GM23338 (cell line): ENCODE data around the gene LUZP2. TPM values are rescaled to one million over a fixed set of nuclear protein-coding genes. Genes with fewer than 3 reads are reported as not detected.

Source experiments
- ATAC-seq: fragments of 200-7000 bp; cut with Tn5 transposase; 3 replicates; pipeline ENCODE4 v1.9.1; 2020
- DNase-seq: peaks from one replicate; pipeline ENCODE4 v3.0.0-alpha.2; 2015; ENCODE audit warnings: low spot score
- H2AFZ ChIP-seq: fragments of 200-600 bp; sonication (generic); 2 replicates; pipeline ENCODE4 v1.8.0; 2016; ENCODE audit warnings: antibody characterized with exemption, mild to moderate bottlenecking, moderate library complexity
- H3F3A ChIP-seq: fragments of 200-600 bp; sonication (generic); replicated peaks from 2 replicates; pipeline ENCODE4 v1.8.0; 2017; ENCODE audit warnings: antibody characterized with exemption, mixed run types, low read depth
- H3K27ac ChIP-seq: fragments of 200-600 bp; sonication (generic); 2 replicates; pipeline ENCODE4 v1.6.1; 2016; ENCODE audit warnings: low read depth
- H3K27me3 ChIP-seq: fragments of 200-600 bp; sonication (generic); 2 replicates; pipeline ENCODE4 v1.8.0; 2016; ENCODE audit warnings: mild to moderate bottlenecking, mixed run types, moderate library complexity; ENCODE audit not compliant: insufficient read depth
- H3K36me3 ChIP-seq: fragments of 200-600 bp; sonication (generic); 2 replicates; pipeline ENCODE4 v1.8.0; 2016; ENCODE audit warnings: mild to moderate bottlenecking; ENCODE audit not compliant: insufficient read depth
- H3K4me1 ChIP-seq: fragments of 200-600 bp; sonication (generic); 2 replicates; pipeline ENCODE4 v1.8.0; 2016; ENCODE audit warnings: mild to moderate bottlenecking, moderate library complexity; ENCODE audit not compliant: insufficient read depth
- H3K4me2 ChIP-seq: fragments of 200-600 bp; sonication (generic); 2 replicates; pipeline ENCODE4 v1.7.1; 2017; ENCODE audit warnings: mixed run types
- H3K4me3 ChIP-seq: fragments of 200-600 bp; sonication (generic); 2 replicates; pipeline ENCODE4 v1.6.1; 2016; ENCODE audit warnings: mixed run types
- H3K79me2 ChIP-seq: fragments of 200-600 bp; sonication (generic); replicated peaks from 2 replicates; pipeline ENCODE4 v1.8.0; 2017; ENCODE audit warnings: mild to moderate bottlenecking; ENCODE audit not compliant: insufficient read depth
- H3K9me2 ChIP-seq: fragments of 200-600 bp; sonication (generic); 2 replicates; pipeline ENCODE4 v1.8.0; 2017; ENCODE audit not compliant: insufficient read depth
- H4K20me1 ChIP-seq: fragments of 200-600 bp; sonication (generic); replicated peaks from 2 replicates; pipeline ENCODE4 v1.8.0; 2017; ENCODE audit warnings: mild to moderate bottlenecking; ENCODE audit not compliant: insufficient read depth
- H3K27ac Mint-ChIP-seq: 2 replicates; pipeline ENCODE4 v1.8.0; 2020; ENCODE audit warnings: inconsistent platforms, mild to moderate bottlenecking, moderate library complexity, mixed read lengths
- H3K27me3 Mint-ChIP-seq: 3 replicates; pipeline ENCODE4 v1.8.0; 2022; ENCODE audit warnings: low read depth, mild to moderate bottlenecking, moderate library complexity, mixed read lengths, inconsistent platforms; ENCODE audit not compliant: insufficient read depth, poor library complexity
- H3K36me3 Mint-ChIP-seq: 3 replicates; pipeline ENCODE4 v1.8.0; 2021; ENCODE audit warnings: low read depth, mild to moderate bottlenecking, inconsistent platforms, moderate library complexity, mixed read lengths
- H3K4me1 Mint-ChIP-seq: 3 replicates; pipeline ENCODE4 v1.8.0; 2020; ENCODE audit warnings: mild to moderate bottlenecking, inconsistent platforms, mixed read lengths
- H3K4me3 Mint-ChIP-seq: 3 replicates; pipeline ENCODE4 v1.8.0; 2021; ENCODE audit warnings: moderate library complexity, mild to moderate bottlenecking, inconsistent platforms, mixed read lengths
- H3K9me3 Mint-ChIP-seq: 3 replicates; pipeline ENCODE4 v1.8.0; 2020; ENCODE audit warnings: moderate library complexity, mild to moderate bottlenecking, inconsistent platforms, mixed read lengths
- CREB1 ChIP-seq: fragments of 250-450 bp; sonication (Bioruptor Pico); IDR thresholded peaks from 2 replicates; pipeline ENCODE4 v1.5.0; 2020; ENCODE audit warnings: low read depth, mild to moderate bottlenecking, moderate library complexity
- CTCF ChIP-seq, 2 experiments: fragments of 200-600 bp in 1 of 2; sonication (generic) in 1 of 2; conservative IDR thresholded peaks; 2 replicates each; pipeline versions ENCODE4 v1.5.1 to v1.6.1; 2016 to 2017; ENCODE audit warnings: antibody characterized with exemption in 2 of 2, low read depth in 2 of 2, mild to moderate bottlenecking in 2 of 2, moderate library complexity in 1 of 2
- ETS1 ChIP-seq: IDR thresholded peaks from 2 replicates; pipeline ENCODE4 v1.6.1; 2016; ENCODE audit warnings: antibody characterized with exemption
- EZH2 ChIP-seq: fragments of 200-600 bp; sonication (generic); IDR thresholded peaks from one replicate; pipeline ENCODE4 v1.8.0; 2017; ENCODE audit warnings: antibody characterized with exemption, mild to moderate bottlenecking, low read depth; ENCODE audit not compliant: unreplicated experiment
- EZH2phosphoT487 ChIP-seq: fragments of 200-600 bp; sonication (generic); IDR thresholded peaks from one replicate; pipeline ENCODE4 v1.8.1; 2018; ENCODE audit warnings: antibody characterized with exemption; ENCODE audit not compliant: unreplicated experiment
- JUNB ChIP-seq: IDR thresholded peaks from one replicate; pipeline ENCODE4 v1.6.1; 2016; ENCODE audit warnings: antibody characterized with exemption; ENCODE audit not compliant: unreplicated experiment
- NANOG ChIP-seq: IDR thresholded peaks from 2 replicates; pipeline ENCODE4 v1.6.1; 2016; ENCODE audit warnings: antibody characterized with exemption, borderline replicate concordance
- POLR2AphosphoS5 ChIP-seq: IDR thresholded peaks from 2 replicates; pipeline ENCODE4 v1.6.1; 2016; ENCODE audit warnings: antibody characterized with exemption, low read depth
- REST ChIP-seq: IDR thresholded peaks from one replicate; pipeline ENCODE4 v1.6.1; 2018; ENCODE audit warnings: antibody characterized with exemption; ENCODE audit not compliant: unreplicated experiment
- STAT1 ChIP-seq: IDR thresholded peaks from one replicate; pipeline ENCODE4 v1.6.1; 2016; ENCODE audit warnings: antibody characterized with exemption; ENCODE audit not compliant: unreplicated experiment
- ZNF114 ChIP-seq: fragments of 250-450 bp; sonication (Bioruptor Pico); IDR thresholded peaks from 2 replicates; pipeline ENCODE4 v1.5.0; 2020; ENCODE audit warnings: mild to moderate bottlenecking, moderate library complexity
- ZNF331 ChIP-seq: fragments of 250-450 bp; sonication (Bioruptor Pico); IDR thresholded peaks from 2 replicates; pipeline ENCODE4 v1.5.0; 2020; ENCODE audit warnings: low read depth, mild to moderate bottlenecking, moderate library complexity
- ZNF462 ChIP-seq: fragments of 250-450 bp; sonication (Bioruptor Pico); IDR thresholded peaks from 2 replicates; pipeline ENCODE4 v1.5.0; 2020; ENCODE audit warnings: mild to moderate bottlenecking, moderate library complexity
- polyA plus RNA-seq: library from polyadenylated mRNA; unstranded; fragments of >200 nt; fragmentation: Nextera tagmentation; extraction: Ambion mirVana; gene quantifications from 2 replicates; pipeline ENCODE4 v1.2.1, GENCODE V29; 2016
- total RNA-seq: library from RNA; depleted of rRNA; stranded (reverse); fragments of >200 nt; shearing (Covaris generic); gene quantifications from 2 replicates; pipeline ENCODE4 v1.2.3, GENCODE V29; 2014

The LUZP2 gene
- total and polyA plus RNA-seq, 2 experiments from 2014 or later = 2.0 to 9.2 TPM

GRCh38 chr11:25066706-25067105 lies 569.9 kb downstream of the LUZP2 start:
- H3K4me1 ChIP-seq = peaks cover 8% of the 10 kb centered on the region; the same call in 1 of the 2 replicates
- H3K4me3 ChIP-seq = no peak overlapping the region
- H3K36me3 ChIP-seq = no peaks in the 10 kb centered on the region
- H4K20me1 ChIP-seq = no peaks in the 10 kb centered on the region
- no peaks in the 10 kb centered on the region for H3F3A ChIP-seq
- H3K4me2 ChIP-seq = no peak overlapping the region
- no peak overlapping the region for H3K27ac Mint-ChIP-seq
- no peak overlapping the region for H3K4me3 Mint-ChIP-seq
- H3K9me3 Mint-ChIP-seq = peaks cover 6% of the 10 kb centered on the region; the same call in 2 of the 3 replicates
- ATAC-seq (no peak), DNase-seq (no peak)
- peaks cover 2% of the 10 kb centered on the region for H3K27me3 Mint-ChIP-seq
- H3K36me3 Mint-ChIP-seq = no peaks in the 10 kb centered on the region
- H2AFZ ChIP-seq = no peak overlapping the region
- H3K4me1 Mint-ChIP-seq = peaks cover 5% of the 10 kb centered on the region; the same call in 2 of the 3 replicates
- no peaks in the 10 kb centered on the region for H3K9me2 ChIP-seq
- no peaks in the 10 kb centered on the region for H3K27me3 ChIP-seq
- no peaks in the 10 kb centered on the region for H3K79me2 ChIP-seq
- TF ChIP-seq POLR2AphosphoS5 = no peak
- no peak for TF ChIP-seq CREB1 (CRISPR knock-in tag)
- no peak for TF ChIP-seq JUNB
- TF ChIP-seq ZNF462 (CRISPR knock-in tag) = no peak
- no peak for TF ChIP-seq ZNF331 (CRISPR knock-in tag)
- no peak for TF ChIP-seq STAT1
- TF ChIP-seq EZH2phosphoT487 = no peak
- no peak for TF ChIP-seq REST
- no peak for TF ChIP-seq ZNF114 (CRISPR knock-in tag)
- no peak for TF ChIP-seq ETS1
- no peak for TF ChIP-seq NANOG
- TF ChIP-seq EZH2 = no peak
- TF ChIP-seq CTCF (conservative IDR thresholded peaks at IDR 0.05; ENCODE audit: low read depth in 2 of 2) = no peak
- H3K27ac ChIP-seq = no peak overlapping the region
